Measurements from ENCODE around the gene PRR22. TPM values are rescaled to one million over a fixed set of nuclear protein-coding genes. Genes with fewer than 3 reads are reported as not detected.

Gene PRR22
- total RNA-seq, 2 experiments from 2014 or later: 4.4 to 5.0 TPM

- no peak for ATAC-seq
- POLR2A ChIA-PET: no interaction called here
- intact Hi-C loops (cut with micrococcal nuclease): no loop called here
Measured at GRCh38 chr19:5814852-5815246, 30.3 kb upstream of the PRR22 start.

DNA sequence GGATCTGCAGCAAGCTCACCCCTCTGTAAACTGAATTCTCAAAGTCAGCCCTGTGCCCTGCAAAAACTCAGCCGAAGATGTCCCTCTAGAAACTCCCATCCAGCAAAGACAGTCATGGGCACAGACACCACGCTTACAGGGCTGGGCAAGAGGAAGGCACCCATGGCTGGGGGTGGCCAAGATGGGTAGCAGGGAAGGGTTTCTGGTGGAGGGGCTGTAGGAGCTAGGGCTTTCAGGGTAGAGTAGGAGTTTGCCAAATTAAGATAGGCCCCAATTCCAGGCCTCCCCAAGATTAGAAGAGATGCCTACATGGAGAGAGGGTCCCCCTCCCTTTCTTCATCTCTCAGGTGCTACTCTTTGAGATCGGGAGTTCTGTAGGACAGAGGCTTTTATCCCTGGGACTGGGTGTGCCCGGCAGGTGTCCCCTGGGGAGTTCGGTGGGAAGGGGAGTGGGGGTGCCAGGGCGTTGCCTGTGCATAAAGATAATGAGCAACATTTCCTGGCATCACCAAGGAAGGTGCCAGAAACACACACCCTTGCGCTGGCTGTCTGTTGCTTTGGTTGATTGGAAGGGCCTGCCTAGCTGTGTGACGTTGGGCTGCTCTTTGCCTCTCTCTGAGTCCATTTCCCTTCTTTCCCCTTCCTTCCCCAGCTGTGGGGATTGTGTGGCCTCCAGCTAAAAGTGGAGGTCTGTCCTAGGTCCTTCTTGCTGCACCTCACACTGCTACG, 29.7 kb upstream of the PRR22 start:
- ChIA-PET CTCF (interaction anchor here (2.2 kb wide), 1 partner anchor 10 kb away, joined by 10 read pairs; no protein-coding TSS in a partner anchor), POLR2A (no interaction called here)
- DNase-seq: no peak
- no peak for TF ChIP-seq CTCF (IDR thresholded peaks at IDR 0.05)
- intact Hi-C loops (cut with micrococcal nuclease): no loop called here
- H3K4me3 Mint-ChIP-seq: no peak overlapping the region
- H3K4me1 Mint-ChIP-seq (ENCODE audit: low read depth): no peaks in the 10 kb centered on the region
- no peaks in the 10 kb centered on the region for H3K9me3 Mint-ChIP-seq
- H3K36me3 Mint-ChIP-seq (ENCODE audit: low read depth): no peaks in the 10 kb centered on the region
- no peak for ATAC-seq
- H3K27me3 Mint-ChIP-seq: peaks cover 5% of the 10 kb centered on the region
- no peak overlapping the region for H3K27ac Mint-ChIP-seq

More at GRCh38 chr19:5814852-5815246, 30.3 kb upstream of the PRR22 start:
- no peaks in the 10 kb centered on the region for H3K36me3 Mint-ChIP-seq (ENCODE audit: low read depth)
- no peak for TF ChIP-seq CTCF (IDR thresholded peaks at IDR 0.05)
- no peaks in the 10 kb centered on the region for H3K4me1 Mint-ChIP-seq (ENCODE audit: low read depth)
- H3K27me3 Mint-ChIP-seq: peaks cover 5% of the 10 kb centered on the region
- no peak overlapping the region for H3K4me3 Mint-ChIP-seq
- no peak overlapping the region for H3K27ac Mint-ChIP-seq
- no peaks in the 10 kb centered on the region for H3K9me3 Mint-ChIP-seq
- DNase-seq: no peak
- CTCF ChIA-PET: interaction anchor here (2.2 kb wide), 1 partner anchor 11 kb away, joined by 10 read pairs; no protein-coding TSS in a partner anchor

- intact Hi-C loops (cut with micrococcal nuclease): no loop called here
- no peak for ATAC-seq
- no peaks in the 10 kb centered on the region for H3K4me1 Mint-ChIP-seq (ENCODE audit: low read depth)
- H3K27me3 Mint-ChIP-seq: no peaks in the 10 kb centered on the region
- no peaks in the 10 kb centered on the region for H3K9me3 Mint-ChIP-seq
- H3K4me3 Mint-ChIP-seq: no peak overlapping the region
- POLR2A ChIA-PET: no interaction called here
- no peak for TF ChIP-seq CTCF (IDR thresholded peaks at IDR 0.05)
- DNase-seq: no peak
- CTCF ChIA-PET: no interaction called here
- H3K36me3 Mint-ChIP-seq (ENCODE audit: low read depth): no peaks in the 10 kb centered on the region
- no peak overlapping the region for H3K27ac Mint-ChIP-seq
Measured at GRCh38 chr19:5811117-5811516, 26.6 kb upstream of the PRR22 start.

- intact Hi-C loops (cut with micrococcal nuclease): loop anchor here (10.0 kb wide), 1 partner anchor 95 kb away; the partner anchor contains the start of genes NDUFA11 and VMAC
- DNase-seq (no peak), ATAC-seq (no peak)
- CTCF ChIA-PET: interaction anchor here (1.9 kb wide), 1 partner anchor 213 kb away, joined by 8 read pairs; no protein-coding TSS in a partner anchor
- H3K36me3 Mint-ChIP-seq (ENCODE audit: low read depth): no peaks in the 10 kb centered on the region
- no peak overlapping the region for H3K27ac Mint-ChIP-seq
- no peak for TF ChIP-seq CTCF (IDR thresholded peaks at IDR 0.05)
- no peaks in the 10 kb centered on the region for H3K9me3 Mint-ChIP-seq
- H3K27me3 Mint-ChIP-seq: peaks cover 3% of the 10 kb centered on the region
- POLR2A ChIA-PET: no interaction called here
- no peak overlapping the region for H3K4me3 Mint-ChIP-seq
- H3K4me1 Mint-ChIP-seq (ENCODE audit: low read depth): peaks cover 2% of the 10 kb centered on the region
Measured at GRCh38 chr19:5809469-5809868, 24.9 kb upstream of the PRR22 start.

DNA sequence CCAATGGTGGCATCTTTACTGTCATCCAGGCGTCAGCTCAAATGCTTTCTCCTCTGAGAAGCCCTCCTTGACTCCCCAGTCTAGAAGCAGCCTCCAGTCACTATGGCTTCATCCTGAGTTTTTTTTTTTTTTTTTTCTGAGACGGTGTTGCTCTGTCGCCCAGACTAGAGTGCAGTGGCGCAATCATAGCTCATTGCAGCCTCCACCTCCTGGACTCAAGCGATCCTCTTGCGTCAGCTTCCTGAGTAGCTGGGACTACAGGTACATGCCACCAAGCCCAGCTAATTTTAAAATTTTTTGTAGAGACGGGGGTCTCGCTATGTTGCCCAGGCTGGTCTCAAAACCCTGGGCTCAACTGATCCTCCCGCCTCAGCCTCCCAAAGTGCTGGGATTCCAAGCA, 24.5 kb upstream of the PRR22 start:
- Mint-ChIP-seq H3K27ac (no peak overlapping the region), H3K4me3 (no peak overlapping the region), H3K4me1 (ENCODE audit: low read depth) (peaks cover 6% of the 10 kb centered on the region), H3K27me3 (peaks cover 5% of the 10 kb centered on the region), H3K9me3 (no peaks in the 10 kb centered on the region), H3K36me3 (ENCODE audit: low read depth) (no peaks in the 10 kb centered on the region)
- ChIA-PET POLR2A (no interaction called here), CTCF (interaction anchor here (1.2 to 1.9 kb wide), 2 partner anchors 84 to 213 kb away, joined by 4 to 8 read pairs; no protein-coding TSS in a partner anchor)
- no peak for DNase-seq
- intact Hi-C loops (cut with micrococcal nuclease): loop anchor here (10.0 kb wide), 1 partner anchor 96 kb away; the partner anchor contains the start of genes NDUFA11 and VMAC
- no peak for TF ChIP-seq CTCF (IDR thresholded peaks at IDR 0.05)
- ATAC-seq: no peak
